RWPE1 (cell line): ENCODE results near the gene FAM107B.

Experiments used
- CTCF ChIA-PET: fragments of 350-600 bp; sonication (Branson Sonifier 250); formaldehyde crosslinking; extraction: SDS; loops from one replicate; lab custom pipeline; 2021; lab: Yijun Ruan, JAX
- POLR2A ChIA-PET: fragments of 400-600 bp; formaldehyde crosslinking; extraction: SDS; loops from one replicate; lab custom pipeline; 2020; ENCODE audit warnings: antibody characterized with exemption; ENCODE audit not compliant: low non-redundant PET; lab: Yijun Ruan, JAX
- DNase-seq: peaks from one replicate; pipeline ENCODE4 v3.0.0; 2012; ENCODE audit warnings: low spot score
- H3K27ac ChIP-seq: fragments of 450-650 bp; 2 replicates; pipeline ENCODE4 v1.5.1; 2017
- CTCF ChIP-seq: fragments of 450-650 bp; conservative IDR thresholded peaks from 2 replicates; pipeline ENCODE4 v1.5.1; 2017; ENCODE audit warnings: low read depth, mild to moderate bottlenecking

FAM107B gene

GRCh38 chr10:14510346-14510745 lies 264.4 kb downstream of the FAM107B start:
- ChIA-PET CTCF (interaction anchor here (0.6 kb wide), 1 partner anchor 12 kb away, joined by 3 read pairs; no protein-coding TSS in a partner anchor), POLR2A (no interaction called here)
- no peak overlapping the region for H3K27ac ChIP-seq
- DNase-seq = no peak
- no peak for TF ChIP-seq CTCF

GRCh38 chr10:14508725-14509124 lies 266.0 kb downstream of the FAM107B start:
- DNase-seq = no peak
- POLR2A ChIA-PET = no interaction called here
- no peak for TF ChIP-seq CTCF
- no peak overlapping the region for H3K27ac ChIP-seq
- CTCF ChIA-PET = interaction anchor here (0.6 kb wide), 2 partner anchors 25 to 597 kb away, joined by 3 to 6 read pairs; no protein-coding TSS in a partner anchor

GRCh38 chr10:14507781-14508180 lies 266.9 kb downstream of the FAM107B start:
- POLR2A ChIA-PET = no interaction called here
- H3K27ac ChIP-seq = no peak overlapping the region
- DNase-seq = no peak
- no peak for TF ChIP-seq CTCF
- CTCF ChIA-PET = interaction anchor here (0.6 to 1.0 kb wide), 2 partner anchors 9 to 130 kb away, joined by 4 to 5 read pairs; no protein-coding TSS in a partner anchor

GRCh38 chr10:14507176-14507575 lies 267.5 kb downstream of the FAM107B start:
- ChIA-PET POLR2A (no interaction called here), CTCF (interaction anchor here (1.0 kb wide), 1 partner anchor 8 kb away, joined by 4 read pairs; no protein-coding TSS in a partner anchor)
- no peak for DNase-seq
- H3K27ac ChIP-seq = no peak overlapping the region
- no peak for TF ChIP-seq CTCF

GRCh38 chr10:14502431-14502830 lies 272.3 kb downstream of the FAM107B start:
- no peak for TF ChIP-seq CTCF
- CTCF ChIA-PET = no interaction called here
- POLR2A ChIA-PET = no interaction called here
- H3K27ac ChIP-seq = no peak overlapping the region
- no peak for DNase-seq

- CTCF ChIA-PET = interaction anchor here (0.6 to 0.8 kb wide), 3 partner anchors 23 to 573 kb away, joined by 3 to 4 read pairs (median 3); no protein-coding TSS in a partner anchor
- POLR2A ChIA-PET = no interaction called here
- DNase-seq = no peak
- H3K27ac ChIP-seq = no peak overlapping the region
- no peak for TF ChIP-seq CTCF
Observed at GRCh38 chr10:14500172-14500765, 274.4 kb downstream of the FAM107B start.
